Kidney (tissue), 14 donors: ENCODE results near the gene ANKLE1. TPM values are rescaled to one million over a fixed set of nuclear protein-coding genes. Genes with fewer than 3 reads are reported as not detected.
A peak's percentile ranks its signal among the peaks of the same experiment; 100 is the strongest.

Experiments used
- DNase-seq, 5 donors: peaks; one replicate each; pipeline ENCODE4 v3.0.0-alpha.2; 2013 to 2020
- FAIRE-seq: peaks from 2 replicates; lab custom pipeline; 2012; peaks lifted over from hg19 to GRCh38; lab: Jason Lieb, UNC
- H3K27ac ChIP-seq, 2 donors: one replicate each; pipeline ENCODE4 v1.7.0; 2013; ENCODE audit warnings: low read depth in 2 of 2, low read length in 2 of 2, inconsistent platforms in 1 of 2
- H3K27me3 ChIP-seq: one replicate; pipeline ENCODE4 v1.7.1; 2013; ENCODE audit warnings: low read length, inconsistent platforms; ENCODE audit not compliant: control insufficient read depth, insufficient read depth
- H3K36me3 ChIP-seq, 3 donors: one replicate each; pipeline versions ENCODE4 v1.7.0 to v1.7.1; 2013; ENCODE audit warnings: low read length in 3 of 3, control low read depth in 1 of 3, inconsistent platforms in 1 of 3; ENCODE audit not compliant: insufficient read depth in 3 of 3, control insufficient read depth in 2 of 3
- H3K4me1 ChIP-seq, 3 donors: one replicate each; pipeline versions ENCODE4 v1.7.0 to v1.7.1; 2013; ENCODE audit warnings: low read length in 3 of 3, inconsistent platforms in 1 of 3, low read depth in 1 of 3; ENCODE audit not compliant: control insufficient read depth in 2 of 3, insufficient read depth in 2 of 3
- H3K4me3 ChIP-seq, 3 donors: one replicate each; pipeline versions ENCODE4 v1.7.0 to v1.8.1; 2013; ENCODE audit warnings: low read length in 3 of 3, control low read depth in 1 of 3, inconsistent platforms in 1 of 3
- H3K9ac ChIP-seq, 3 donors: one replicate each; pipeline versions ENCODE4 v1.7.0 to v1.7.1; 2013; ENCODE audit warnings: low read length in 3 of 3, control low read depth in 1 of 3, inconsistent platforms in 1 of 3
- H3K9me3 ChIP-seq, 3 donors: one replicate each; pipeline versions ENCODE4 v1.7.0 to v1.7.1; 2013; ENCODE audit warnings: low read length in 3 of 3, control low read depth in 1 of 3, inconsistent platforms in 1 of 3; ENCODE audit not compliant: control insufficient read depth in 2 of 3, insufficient read depth in 1 of 3
- intact Hi-C: fragments of 100-400 bp; cut with DNase I; formaldehyde crosslinking; loops from one replicate; pipeline ENCODE4 v1.11.1; 2022
- polyA plus RNA-seq: library from polyadenylated mRNA; stranded (reverse); fragments of 350-450 nt; fragmentation: Illumina TruSeq; extraction: RNeasy Lipid Tissue Mini Kit (QIAGEN cat#74804); gene quantifications from one replicate; pipeline ENCODE4 v1.2.3, GENCODE V29; 2014; ENCODE audit warnings: low read depth, low replicate concordance; ENCODE audit not compliant: insufficient read depth
- total RNA-seq: library from RNA; stranded (reverse); fragmentation: NEBNext Ultra II Directional; extraction: Animal tissue kit (Norgen Biotek cat#: 25700); gene quantifications from one replicate; pipeline ENCODE4 v1.2.1, GENCODE V29; 2021
- TF ChIP-seq, protein P1 (sequence below): IDR thresholded peaks from 3 replicates; pipeline ENCODE4 v1.5.1; 2012; ENCODE audit warnings: mild to moderate bottlenecking, moderate library complexity, borderline replicate concordance; ENCODE audit not compliant: insufficient read depth; ENCODE audit errors: extremely low read depth
- donor health status: control.
- donor health status: control.
- donor health status: control.
- donor health status: control.
- donor health status: control.
- donor health status: DM: yes; HTN: yes; CAD: no.
- donor health status: Normal renal cell carcinoma (clear cell type).

Gene ANKLE1
- total and polyA plus RNA-seq, 2 donors from 2014 or later = 0.54 TPM; not detected in 1

DNA sequence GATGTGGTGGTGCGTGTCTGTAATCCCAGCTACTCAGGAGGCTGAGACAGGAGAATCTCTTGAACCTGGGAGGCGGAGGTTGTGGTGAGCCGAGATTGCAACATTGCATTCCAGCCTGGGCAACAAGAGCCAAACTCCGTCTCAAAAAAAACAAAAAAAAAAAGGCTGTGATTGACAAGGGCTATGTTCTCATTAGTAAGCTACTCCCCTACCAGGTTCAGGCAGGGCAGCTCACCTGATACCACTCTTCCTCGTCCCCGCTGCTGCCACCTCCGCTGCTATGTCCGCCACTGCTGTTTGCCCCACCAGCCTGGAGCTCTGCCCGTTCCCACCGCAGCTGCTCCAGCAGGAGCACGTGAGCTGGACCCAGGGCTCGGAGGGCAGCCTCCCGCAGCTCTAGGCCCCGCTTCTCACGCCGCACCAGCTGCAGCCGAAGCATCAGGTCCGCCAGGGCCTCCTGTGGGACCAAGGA, 26.5 kb upstream of the ANKLE1 start:
- H3K9ac ChIP-seq = no peak overlapping the region
- TF ChIP-seq, protein P1, sequence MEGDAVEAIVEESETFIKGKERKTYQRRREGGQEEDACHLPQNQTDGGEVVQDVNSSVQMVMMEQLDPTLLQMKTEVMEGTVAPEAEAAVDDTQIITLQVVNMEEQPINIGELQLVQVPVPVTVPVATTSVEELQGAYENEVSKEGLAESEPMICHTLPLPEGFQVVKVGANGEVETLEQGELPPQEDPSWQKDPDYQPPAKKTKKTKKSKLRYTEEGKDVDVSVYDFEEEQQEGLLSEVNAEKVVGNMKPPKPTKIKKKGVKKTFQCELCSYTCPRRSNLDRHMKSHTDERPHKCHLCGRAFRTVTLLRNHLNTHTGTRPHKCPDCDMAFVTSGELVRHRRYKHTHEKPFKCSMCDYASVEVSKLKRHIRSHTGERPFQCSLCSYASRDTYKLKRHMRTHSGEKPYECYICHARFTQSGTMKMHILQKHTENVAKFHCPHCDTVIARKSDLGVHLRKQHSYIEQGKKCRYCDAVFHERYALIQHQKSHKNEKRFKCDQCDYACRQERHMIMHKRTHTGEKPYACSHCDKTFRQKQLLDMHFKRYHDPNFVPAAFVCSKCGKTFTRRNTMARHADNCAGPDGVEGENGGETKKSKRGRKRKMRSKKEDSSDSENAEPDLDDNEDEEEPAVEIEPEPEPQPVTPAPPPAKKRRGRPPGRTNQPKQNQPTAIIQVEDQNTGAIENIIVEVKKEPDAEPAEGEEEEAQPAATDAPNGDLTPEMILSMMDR = no peak
- H3K36me3 ChIP-seq = no peaks in the 10 kb centered on the region
- H3K4me1 ChIP-seq = no peaks in the 10 kb centered on the region
- no peak for FAIRE-seq
- H3K4me3 ChIP-seq = no peak overlapping the region
- no peak overlapping the region for H3K27ac ChIP-seq
- peak in 1 of 5 donors; percentile 18 for DNase-seq
- no peaks in the 10 kb centered on the region for H3K27me3 ChIP-seq
- intact Hi-C loops = no loop called here
- peaks cover 0 to 9% (median 0%) of the 10 kb centered on the region in 3 donors for H3K9me3 ChIP-seq

DNA sequence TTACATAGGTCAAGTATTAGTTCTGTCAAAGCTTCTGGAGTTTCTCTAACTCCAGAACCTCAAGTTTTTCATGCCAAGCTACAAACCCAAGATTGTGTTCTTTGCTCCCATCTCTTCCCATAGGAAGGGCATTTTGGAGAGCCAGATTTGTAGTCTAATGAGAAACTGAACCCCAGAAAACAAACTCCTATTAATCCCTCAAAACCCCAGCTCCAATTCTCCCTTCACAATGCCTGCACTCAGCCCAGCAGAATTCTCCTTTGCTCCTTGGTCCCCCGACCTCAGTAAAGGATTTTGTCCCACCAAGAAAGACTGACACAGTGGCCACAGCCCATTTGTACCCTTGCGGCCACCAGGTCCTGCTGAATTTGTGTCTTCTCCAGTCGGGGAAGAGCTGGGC, 25.6 kb upstream of the ANKLE1 start:
- FAIRE-seq = no peak

DNA sequence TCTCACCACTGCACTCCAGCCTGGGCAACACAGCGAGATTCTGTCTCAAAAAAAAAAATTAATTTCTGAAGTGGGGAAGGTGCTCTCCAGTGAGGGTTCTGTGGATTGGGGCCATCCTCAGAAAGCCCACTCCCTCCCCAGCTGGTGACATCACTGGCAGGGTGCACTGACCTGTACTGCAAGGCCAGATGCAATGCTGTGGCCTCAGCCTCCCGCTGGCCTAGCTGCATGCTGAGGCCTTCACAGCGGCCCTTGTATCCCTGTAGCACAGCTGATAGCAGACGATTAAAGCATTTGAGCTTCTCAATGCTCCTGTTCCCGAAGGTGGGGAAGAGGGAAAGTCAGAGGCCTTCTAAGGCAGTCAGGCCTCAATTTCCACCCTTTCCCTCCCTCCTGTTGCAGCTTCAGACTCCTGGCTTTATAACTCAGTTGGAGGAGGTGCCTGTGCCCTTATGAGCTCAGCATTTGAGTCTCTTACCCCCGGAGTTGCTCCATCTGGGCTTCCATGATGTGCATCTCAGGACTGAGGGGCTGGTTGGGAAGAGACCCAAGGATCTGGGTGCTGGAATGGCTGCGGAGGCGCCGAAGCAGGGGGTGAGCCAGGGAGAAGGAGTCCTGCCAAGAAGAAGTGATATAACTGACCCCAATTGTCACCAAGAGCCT, 22.5 kb upstream of the ANKLE1 start:
- FAIRE-seq (no peak), DNase-seq (no peak)
- Histone ChIP-seq H3K4me3 (no peak overlapping the region), H3K36me3 (no peaks in the 10 kb centered on the region), H3K27me3 (no peaks in the 10 kb centered on the region), H3K9me3 (peaks cover 0 to 9% (median 0%) of the 10 kb centered on the region in 3 donors), H3K9ac (no peak overlapping the region), H3K4me1 (peaks cover 0 to 2% (median 0%) of the 10 kb centered on the region in 3 donors), H3K27ac (no peak overlapping the region)
- intact Hi-C loops = no loop called here
- TF ChIP-seq, protein P1 = no peak

More for the DNA sequence above, 25.6 kb upstream of the ANKLE1 start:
- Histone ChIP-seq H3K4me3 (no peak overlapping the region), H3K9ac (no peak overlapping the region), H3K9me3 (peaks cover 0 to 9% (median 0%) of the 10 kb centered on the region in 3 donors), H3K4me1 (peaks cover 0 to 2% (median 0%) of the 10 kb centered on the region in 3 donors), H3K27me3 (no peaks in the 10 kb centered on the region), H3K27ac (no peak overlapping the region), H3K36me3 (no peaks in the 10 kb centered on the region)
- TF ChIP-seq, protein P1 = no peak
- intact Hi-C loops = no loop called here
- DNase-seq = no peak

DNA sequence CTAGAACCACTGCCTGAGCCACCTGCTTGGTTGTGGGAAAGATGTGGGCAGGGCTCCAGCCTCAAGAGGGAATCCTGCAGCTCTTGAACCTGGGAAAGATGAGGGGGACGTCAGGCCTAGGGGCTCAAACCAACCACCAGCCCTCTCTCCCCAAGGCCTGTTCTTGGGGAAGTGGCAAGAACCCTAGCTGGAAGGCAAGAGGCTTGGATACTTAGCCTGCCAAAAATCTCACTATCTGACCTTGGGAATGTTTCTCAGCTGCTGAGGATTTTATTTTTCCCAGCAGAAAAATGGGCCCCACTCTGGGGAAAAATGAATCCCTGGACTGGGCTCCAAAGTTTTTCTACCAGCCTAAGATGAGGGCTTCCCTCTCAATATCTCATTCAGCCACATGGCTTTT, 21.8 kb upstream of the ANKLE1 start:
- H3K9ac ChIP-seq = no peak overlapping the region
- intact Hi-C loops = no loop called here
- no peaks in the 10 kb centered on the region for H3K36me3 ChIP-seq
- FAIRE-seq (no peak), DNase-seq (no peak)
- H3K27ac ChIP-seq = no peak overlapping the region
- H3K4me3 ChIP-seq = no peak overlapping the region
- H3K27me3 ChIP-seq = no peaks in the 10 kb centered on the region
- H3K9me3 ChIP-seq = peaks cover 0 to 9% (median 0%) of the 10 kb centered on the region in 3 donors
- TF ChIP-seq, protein P1 = no peak
- peaks cover 0 to 2% (median 0%) of the 10 kb centered on the region in 3 donors for H3K4me1 ChIP-seq
